ENCODE results near the gene JADE1.

DNA sequence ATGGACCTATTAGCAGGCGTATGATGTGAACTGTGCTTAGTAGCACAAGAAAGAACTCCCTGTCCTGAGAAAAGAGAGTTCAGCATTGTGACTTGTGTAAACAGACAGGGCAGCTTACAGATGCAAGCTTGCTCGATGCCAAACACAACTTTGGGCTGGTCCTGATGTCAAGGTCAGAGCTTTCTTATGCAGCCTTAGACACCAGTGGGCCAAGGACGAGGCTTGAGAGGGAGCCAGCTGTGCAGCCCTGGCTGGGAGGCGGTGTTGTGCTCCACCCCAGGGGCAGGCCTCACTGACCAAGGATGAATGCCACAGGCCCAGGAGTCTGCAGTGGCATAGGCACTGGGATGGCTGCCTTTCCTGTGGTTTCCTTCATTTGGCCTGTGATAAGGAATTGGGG lies 35.4 kb downstream of the JADE1 start:
- TF ChIP-seq, protein P1, sequence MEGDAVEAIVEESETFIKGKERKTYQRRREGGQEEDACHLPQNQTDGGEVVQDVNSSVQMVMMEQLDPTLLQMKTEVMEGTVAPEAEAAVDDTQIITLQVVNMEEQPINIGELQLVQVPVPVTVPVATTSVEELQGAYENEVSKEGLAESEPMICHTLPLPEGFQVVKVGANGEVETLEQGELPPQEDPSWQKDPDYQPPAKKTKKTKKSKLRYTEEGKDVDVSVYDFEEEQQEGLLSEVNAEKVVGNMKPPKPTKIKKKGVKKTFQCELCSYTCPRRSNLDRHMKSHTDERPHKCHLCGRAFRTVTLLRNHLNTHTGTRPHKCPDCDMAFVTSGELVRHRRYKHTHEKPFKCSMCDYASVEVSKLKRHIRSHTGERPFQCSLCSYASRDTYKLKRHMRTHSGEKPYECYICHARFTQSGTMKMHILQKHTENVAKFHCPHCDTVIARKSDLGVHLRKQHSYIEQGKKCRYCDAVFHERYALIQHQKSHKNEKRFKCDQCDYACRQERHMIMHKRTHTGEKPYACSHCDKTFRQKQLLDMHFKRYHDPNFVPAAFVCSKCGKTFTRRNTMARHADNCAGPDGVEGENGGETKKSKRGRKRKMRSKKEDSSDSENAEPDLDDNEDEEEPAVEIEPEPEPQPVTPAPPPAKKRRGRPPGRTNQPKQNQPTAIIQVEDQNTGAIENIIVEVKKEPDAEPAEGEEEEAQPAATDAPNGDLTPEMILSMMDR (IDR thresholded peaks at IDR 0.05), result no peak
- TF ChIP-seq POLR2A (IDR thresholded peaks at IDR 0.05), result no peak
